Epidermal melanocyte (primary cell): ENCODE results near the gene CACNA1I.
"Not testable (repeated sequence)": the region's sequence is repeated elsewhere in the genome, so short reads cannot be mapped to it uniquely, and the experiment has no call there.

ENCODE experiments used
- DNase-seq: peaks from one replicate; pipeline ENCODE4 v3.0.0; 2011; ENCODE audit warnings: low spot score; ENCODE audit not compliant: insufficient read length

CACNA1I gene

GRCh38 chr22:39570665-39571064 is at the start of gene CACNA1I:
TSS of gene CACNA1I (plus strand) at chr22:39570753. CDS start at chr22:39570753, 0 bp downstream.
- no peak for DNase-seq

GRCh38 chr22:39521106-39521885 is 49.3 kb upstream of the CACNA1I start:
- DNase-seq, result peak; percentile 55

- not testable (repeated sequence) for DNase-seq
Observed at GRCh38 chr22:39522091-39522490, 48.5 kb upstream of the CACNA1I start.

DNA sequence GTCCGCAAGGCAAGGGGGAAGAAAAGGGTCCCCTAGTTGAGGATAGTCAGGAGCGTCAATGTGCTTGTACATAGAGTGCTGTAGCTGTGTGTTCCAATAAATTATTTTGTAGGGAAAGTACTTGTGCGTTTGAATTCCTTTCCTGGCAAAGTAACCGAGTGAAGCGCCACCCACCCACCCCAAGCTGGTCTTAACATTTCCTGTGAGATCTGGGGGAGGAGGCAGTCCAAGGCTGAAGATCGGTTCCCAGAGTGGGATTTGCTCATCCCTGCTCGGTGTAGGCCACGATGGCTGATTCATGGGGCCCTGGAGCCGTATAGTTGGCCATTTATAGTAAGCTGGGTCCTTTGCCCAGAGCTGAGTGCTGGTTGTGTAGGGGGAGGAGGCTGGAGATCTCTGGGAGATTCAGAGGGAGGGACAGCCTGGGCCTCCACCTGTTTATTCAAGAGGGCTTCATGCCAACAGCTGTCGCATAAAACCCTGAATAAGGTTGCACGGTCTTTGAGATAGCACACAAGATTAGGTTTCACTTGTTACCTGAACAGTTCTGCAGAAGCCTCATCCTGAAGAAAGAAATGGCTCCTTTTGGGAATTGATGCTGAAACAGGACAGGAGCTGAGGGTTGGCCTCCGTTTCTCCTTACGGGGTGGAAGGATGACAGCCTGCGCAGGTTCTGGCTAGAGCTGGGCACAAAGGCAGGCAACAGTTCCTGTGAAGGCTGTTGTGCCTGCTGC is 47.8 kb upstream of the CACNA1I start:
- no peak for DNase-seq

DNA sequence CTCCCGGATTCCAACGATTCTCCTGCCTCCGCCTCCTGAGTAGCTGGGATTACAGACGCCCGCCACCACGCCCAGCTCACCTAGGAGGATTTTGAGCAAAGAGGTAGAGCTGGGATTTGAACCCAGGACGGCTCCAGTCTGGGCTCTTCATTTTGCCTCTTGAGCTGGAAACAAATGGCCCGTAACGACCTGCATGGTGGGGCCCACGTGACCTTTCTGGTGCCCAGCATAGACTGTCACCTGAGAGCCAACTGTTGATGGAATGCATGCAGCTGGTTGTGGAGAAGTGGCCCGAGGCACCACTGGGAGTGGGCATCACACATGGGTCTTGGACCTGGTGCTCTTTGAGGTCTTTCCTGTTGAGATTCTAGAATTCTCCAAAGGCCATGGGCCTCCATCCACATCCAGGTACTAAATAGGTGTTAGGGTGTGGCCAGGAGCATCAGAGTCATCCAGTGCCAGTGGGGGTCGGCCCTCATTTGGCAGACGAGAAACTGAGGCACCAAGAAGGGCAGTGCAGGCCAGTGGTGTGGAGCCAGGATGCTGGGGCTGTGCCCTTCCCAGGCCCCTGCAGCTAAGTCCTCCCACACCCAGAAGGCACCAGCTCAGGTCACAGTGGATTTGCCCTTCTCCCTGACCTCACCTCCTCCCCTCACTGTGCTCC is 46.3 kb upstream of the CACNA1I start:
- DNase-seq, result no peak

DNA sequence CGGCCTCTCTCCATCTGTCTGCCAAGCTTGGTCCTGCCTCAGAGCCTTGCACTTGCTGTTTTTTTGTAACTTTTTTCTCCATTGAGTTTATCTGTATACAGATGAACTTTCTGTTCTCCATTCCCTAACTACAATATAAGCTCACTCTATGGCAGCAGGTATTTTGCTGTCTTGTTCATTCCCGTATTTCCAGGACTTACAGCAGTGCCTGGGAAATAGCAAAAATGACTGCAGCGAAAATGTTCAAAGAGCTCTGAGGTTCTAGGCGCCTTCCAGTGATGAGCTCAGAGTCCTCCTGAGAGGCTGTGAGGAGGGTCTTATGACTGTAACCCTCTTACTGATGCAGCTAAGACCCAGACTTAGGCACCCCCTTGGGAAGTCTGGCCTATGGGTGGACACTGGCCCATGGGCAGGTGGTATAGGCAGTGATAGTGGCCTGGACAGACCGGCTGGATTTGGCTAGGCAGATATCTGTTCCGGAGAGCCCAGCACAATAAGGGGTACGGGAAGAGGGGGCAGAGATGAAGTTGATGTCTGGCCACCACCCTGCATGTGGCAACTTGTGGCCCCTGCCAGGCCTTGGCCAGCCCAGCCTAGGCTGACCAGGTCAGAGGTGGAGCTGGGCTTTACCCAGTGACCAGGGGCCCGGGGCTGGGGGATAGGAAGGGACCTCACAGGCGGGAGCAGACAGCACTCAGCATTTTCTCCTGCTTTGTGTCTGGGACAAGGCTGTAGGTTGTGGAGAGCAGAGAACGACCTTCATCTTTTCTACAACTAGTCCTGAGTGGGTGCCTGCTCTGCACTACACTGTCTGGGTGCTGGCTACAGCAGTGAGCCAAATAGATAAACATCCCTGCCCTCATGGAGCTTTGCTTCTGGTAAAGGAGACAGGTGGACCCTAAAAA is 45.5 kb upstream of the CACNA1I start:
- DNase-seq, result no peak

DNA sequence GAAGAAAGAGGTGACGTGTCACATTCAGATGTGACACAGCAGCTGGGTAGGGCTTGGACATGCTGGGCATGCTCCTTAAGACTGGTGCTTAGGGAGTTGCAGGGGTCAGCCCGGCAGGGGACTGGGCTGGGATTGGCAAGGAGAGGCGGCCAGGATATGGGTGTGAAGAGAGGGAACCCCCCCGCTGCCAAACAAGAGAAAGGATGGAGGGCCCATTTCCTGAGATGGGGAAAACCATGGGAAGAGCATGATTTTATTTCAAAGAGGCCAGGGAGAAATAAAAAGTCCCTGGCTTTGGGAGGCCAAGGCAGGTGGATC is 44.9 kb upstream of the CACNA1I start:
- no peak for DNase-seq

GRCh38 chr22:39526736-39527171 is 43.8 kb upstream of the CACNA1I start:
- DNase-seq, result no peak

DNA sequence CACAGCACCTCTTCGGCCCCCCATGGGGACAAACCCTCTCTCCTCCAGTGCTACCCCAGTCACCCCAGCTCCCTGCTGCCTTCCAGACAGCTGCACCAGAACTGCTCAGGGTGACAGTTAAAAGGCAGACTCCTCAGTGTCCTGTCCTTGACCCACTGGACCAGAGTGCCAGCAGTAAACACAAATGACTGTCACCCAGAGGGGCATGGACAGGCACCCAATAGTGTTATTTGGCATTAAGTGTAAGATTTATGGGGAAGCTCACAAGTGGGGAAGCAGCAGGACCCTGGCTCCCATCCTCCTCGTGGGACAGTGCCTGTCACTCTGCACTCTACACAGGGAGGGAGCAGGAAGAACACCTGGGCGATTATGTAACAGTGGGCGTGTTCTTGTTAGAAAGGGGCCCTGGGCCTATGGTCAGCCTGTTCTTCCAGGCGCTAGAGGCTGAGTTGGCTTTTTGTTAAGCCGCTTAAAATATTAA is 43.0 kb upstream of the CACNA1I start:
- no peak for DNase-seq

- DNase-seq, result no peak
Observed at GRCh38 chr22:39528080-39528661, 42.4 kb upstream of the CACNA1I start.

- peak; percentile 74 for DNase-seq
Observed at GRCh38 chr22:39528681-39529486, 41.7 kb upstream of the CACNA1I start.

- DNase-seq, result no peak
Observed at GRCh38 chr22:39529487-39529851, 41.1 kb upstream of the CACNA1I start.

DNA sequence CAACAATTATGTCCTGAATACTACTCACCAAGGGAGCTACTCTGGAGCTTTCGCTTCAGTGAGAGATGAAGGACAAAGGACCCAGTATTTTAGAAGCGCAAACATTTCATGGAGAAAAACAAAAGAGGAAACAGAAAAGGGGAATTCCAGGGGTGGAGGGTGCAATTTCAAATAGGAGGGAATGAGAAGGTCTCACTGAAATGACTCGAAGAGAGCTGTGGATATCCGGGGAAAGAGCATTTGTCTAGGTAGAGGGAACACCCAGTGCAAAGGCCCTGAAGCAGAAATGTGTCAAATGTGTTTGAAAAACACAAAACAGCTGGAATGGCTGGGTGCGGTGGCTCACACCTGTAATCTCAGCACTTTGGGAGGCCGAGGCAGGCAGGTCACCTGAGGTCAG is 40.4 kb upstream of the CACNA1I start:
- no peak for DNase-seq

- no peak for DNase-seq
Observed at GRCh38 chr22:39530692-39531331, 39.7 kb upstream of the CACNA1I start.

GRCh38 chr22:39532215-39533073 is 38.1 kb upstream of the CACNA1I start, which contains the start of gene RPS19BP1:
TSS of gene RPS19BP1 (minus strand) at chr22:39532748. CDS start at chr22:39532738, 10 bp downstream.
- DNase-seq, result peak; percentile 94

DNA sequence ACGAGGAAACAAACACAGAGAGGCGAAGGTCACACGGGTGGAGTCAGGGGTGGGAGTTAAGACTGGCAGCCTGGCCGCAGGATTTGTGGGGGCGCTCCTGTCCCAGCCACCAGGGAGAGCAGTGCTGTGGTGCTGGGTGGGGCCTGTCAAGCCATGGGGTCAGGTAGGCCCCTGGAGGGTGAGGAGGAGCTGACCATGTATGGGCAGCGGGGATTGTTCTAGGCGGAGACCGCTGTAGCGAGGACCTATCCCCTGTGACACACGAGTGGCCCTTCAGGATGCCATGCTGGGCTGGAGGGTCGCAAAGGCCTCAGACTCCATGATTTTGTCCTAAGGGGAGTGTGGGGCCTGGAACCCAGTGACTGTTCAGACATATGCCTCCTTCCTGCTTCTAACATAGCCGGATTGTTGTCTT is 36.5 kb upstream of the CACNA1I start:
- DNase-seq, result no peak

GRCh38 chr22:39534591-39535356 is 35.8 kb upstream of the CACNA1I start:
- DNase-seq, result peak; percentile 68

GRCh38 chr22:39535357-39535725 is 35.2 kb upstream of the CACNA1I start:
- DNase-seq, result no peak
